Upper lobe of right lung (tissue), 1 donor: ENCODE data around the gene PDK1. TPM values are rescaled to one million over a fixed set of nuclear protein-coding genes. Genes with fewer than 3 reads are reported as not detected.
"Not testable (repeated sequence)": the region's sequence is repeated elsewhere in the genome, so short reads cannot be mapped to it uniquely, and the experiment has no call there.

Experiments used
- ATAC-seq: fragments of 200-7000 bp; cut with Tn5 transposase; one replicate; pipeline ENCODE4 v1.9.1; 2020; ENCODE audit warnings: mild to moderate bottlenecking, moderate library complexity
- DNase-seq: peaks from one replicate; pipeline ENCODE4 v3.0.0-alpha.2; 2020
- H3K27ac ChIP-seq: fragments of 200-600 bp; one replicate; pipeline ENCODE4 v1.8.0; 2022
- H3K27me3 ChIP-seq: fragments of 200-600 bp; one replicate; pipeline ENCODE4 v1.8.0; 2022; ENCODE audit warnings: mild to moderate bottlenecking
- H3K36me3 ChIP-seq: fragments of 200-600 bp; one replicate; pipeline ENCODE4 v1.8.0; 2022
- H3K4me1 ChIP-seq: fragments of 200-600 bp; one replicate; pipeline ENCODE4 v1.8.0; 2022
- H3K4me3 ChIP-seq: fragments of 200-600 bp; one replicate; pipeline ENCODE4 v1.8.0; 2022; ENCODE audit warnings: mild to moderate bottlenecking
- H3K9me3 ChIP-seq: fragments of 200-600 bp; one replicate; pipeline ENCODE4 v1.8.0; 2022
- CTCF ChIP-seq: fragments of 200-600 bp; IDR thresholded peaks from one replicate; pipeline ENCODE4 v1.8.0; 2022; ENCODE audit warnings: antibody characterized with exemption
- intact Hi-C: fragments of 100-400 bp; cut with DNase I; formaldehyde crosslinking; loops from one replicate; pipeline ENCODE4 v1.11.0; 2022
- total RNA-seq: library from RNA; stranded (reverse); fragmentation: NEBNext Ultra II Directional; extraction: Animal tissue kit (Norgen Biotek cat#: 25700); gene quantifications from one replicate; pipeline ENCODE4 v1.2.1, GENCODE V29; 2021
- donor health status: DM: no; HTN: yes; CAD: no; lungs with severe emphysema.

PDK1 gene
- total RNA-seq, 1 donor from 2014 or later: 6.0 TPM

- ATAC-seq (no peak), DNase-seq (no peak)
- H3K4me1 ChIP-seq: no peaks in the 10 kb centered on the region
- no peak overlapping the region for H3K27ac ChIP-seq
- intact Hi-C loops: no loop called here
- H3K27me3 ChIP-seq: no peaks in the 10 kb centered on the region
- H3K4me3 ChIP-seq: no peak overlapping the region
- no peaks in the 10 kb centered on the region for H3K36me3 ChIP-seq
- no peak for TF ChIP-seq CTCF
- no peaks in the 10 kb centered on the region for H3K9me3 ChIP-seq
Observed at GRCh38 chr2:172533687-172534086, 22.2 kb upstream of the PDK1 start.

DNA sequence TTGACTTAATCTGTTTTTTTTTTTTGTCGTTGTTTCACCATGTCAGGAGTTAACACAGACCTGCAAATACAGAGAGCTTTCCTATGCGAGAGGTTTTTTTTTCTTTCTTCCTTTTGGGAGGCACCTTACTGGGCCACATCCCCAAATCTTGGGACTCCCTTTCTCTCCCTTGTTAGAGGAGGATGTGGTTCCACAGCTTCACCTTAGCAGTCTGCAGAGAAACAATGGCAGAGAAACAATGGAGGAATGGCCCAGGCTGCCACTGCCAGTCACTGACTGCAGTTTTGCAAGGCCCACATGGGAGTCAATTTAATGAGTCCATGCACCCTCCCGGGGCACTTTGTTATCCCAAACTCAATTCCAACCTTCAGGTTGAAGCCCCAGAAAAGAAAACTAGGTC, 20.8 kb upstream of the PDK1 start:
- DNase-seq (no peak), ATAC-seq (no peak)
- Histone ChIP-seq H3K36me3 (no peaks in the 10 kb centered on the region), H3K27me3 (no peaks in the 10 kb centered on the region), H3K9me3 (no peaks in the 10 kb centered on the region), H3K27ac (no peak overlapping the region), H3K4me1 (no peaks in the 10 kb centered on the region), H3K4me3 (no peak overlapping the region)
- intact Hi-C loops: no loop called here
- no peak for TF ChIP-seq CTCF

DNA sequence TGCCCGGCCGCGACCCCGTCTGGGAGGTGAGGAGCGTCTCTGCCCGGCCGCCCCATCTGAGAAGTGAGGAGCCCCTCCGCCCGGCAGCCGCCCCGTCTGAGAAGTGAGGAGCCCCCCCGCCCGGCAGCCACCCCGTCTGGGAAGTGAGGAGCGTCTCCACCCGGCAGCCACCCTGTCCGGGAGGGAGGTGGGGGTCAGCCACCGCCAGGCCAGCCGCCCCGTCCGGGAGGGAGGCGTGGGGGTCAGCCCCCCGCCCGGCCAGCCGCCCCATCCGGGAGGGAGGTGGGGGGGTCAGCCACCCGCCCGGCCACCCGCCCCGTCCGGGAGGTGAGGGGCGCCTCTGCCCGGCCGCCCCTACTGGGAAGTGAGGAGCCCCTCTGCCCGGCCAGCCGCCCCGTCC, 18.0 kb upstream of the PDK1 start:
- H3K36me3 ChIP-seq, H3K9me3 ChIP-seq, H3K27ac ChIP-seq, H3K4me3 ChIP-seq, H3K27me3 ChIP-seq, DNase-seq, ATAC-seq, H3K4me1 ChIP-seq, intact Hi-C loops: not testable (repeated sequence)

DNA sequence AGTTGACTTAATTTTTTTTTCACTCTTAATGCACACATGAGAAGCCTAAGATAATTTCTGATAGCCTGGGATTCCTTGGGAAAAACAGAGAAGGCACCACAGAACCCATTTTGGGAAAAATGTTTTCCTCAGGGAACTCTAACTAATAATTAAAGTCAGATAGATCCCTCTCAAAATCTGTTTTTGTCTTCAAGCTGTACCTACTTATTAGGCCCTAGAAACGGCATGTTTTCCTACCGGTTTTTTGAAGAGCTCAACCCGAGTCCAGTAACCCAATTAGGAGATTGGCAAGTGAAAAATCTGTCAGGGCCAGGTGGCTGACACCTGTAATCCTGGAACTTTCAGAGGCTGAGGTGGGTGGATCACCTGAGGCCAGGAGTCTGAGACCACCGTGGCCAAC, 16.1 kb upstream of the PDK1 start:
- no peak overlapping the region for H3K4me3 ChIP-seq
- no peaks in the 10 kb centered on the region for H3K36me3 ChIP-seq
- no peak for TF ChIP-seq CTCF
- ATAC-seq (no peak), DNase-seq (no peak)
- no peaks in the 10 kb centered on the region for H3K27me3 ChIP-seq
- intact Hi-C loops: no loop called here
- no peaks in the 10 kb centered on the region for H3K9me3 ChIP-seq
- H3K4me1 ChIP-seq: no peaks in the 10 kb centered on the region
- H3K27ac ChIP-seq: no peak overlapping the region

DNA sequence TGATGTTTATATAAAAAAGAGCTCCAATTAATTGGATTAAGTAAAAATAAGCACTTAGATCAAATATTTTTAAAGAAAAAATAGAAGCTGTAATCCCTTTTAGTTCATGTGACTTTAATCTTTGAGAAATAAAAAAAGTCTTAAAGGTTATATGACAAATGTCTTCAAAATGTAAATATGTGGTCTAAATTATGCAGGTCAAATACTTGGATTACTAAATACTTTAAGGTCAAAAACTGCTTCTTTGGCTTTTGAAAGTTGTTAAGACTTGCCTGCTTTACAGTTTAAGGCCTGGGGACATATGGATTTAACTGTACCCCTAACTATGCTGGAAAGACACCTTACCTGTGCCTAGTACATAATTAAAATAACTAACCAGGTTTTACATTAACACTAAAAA, 15.5 kb upstream of the PDK1 start:
- no peak for ATAC-seq
- Histone ChIP-seq H3K4me3 (no peak overlapping the region), H3K9me3 (no peaks in the 10 kb centered on the region), H3K4me1 (no peaks in the 10 kb centered on the region), H3K27ac (no peak overlapping the region), H3K27me3 (no peaks in the 10 kb centered on the region), H3K36me3 (no peaks in the 10 kb centered on the region)
- no peak for DNase-seq
- intact Hi-C loops: no loop called here
- no peak for TF ChIP-seq CTCF

DNA sequence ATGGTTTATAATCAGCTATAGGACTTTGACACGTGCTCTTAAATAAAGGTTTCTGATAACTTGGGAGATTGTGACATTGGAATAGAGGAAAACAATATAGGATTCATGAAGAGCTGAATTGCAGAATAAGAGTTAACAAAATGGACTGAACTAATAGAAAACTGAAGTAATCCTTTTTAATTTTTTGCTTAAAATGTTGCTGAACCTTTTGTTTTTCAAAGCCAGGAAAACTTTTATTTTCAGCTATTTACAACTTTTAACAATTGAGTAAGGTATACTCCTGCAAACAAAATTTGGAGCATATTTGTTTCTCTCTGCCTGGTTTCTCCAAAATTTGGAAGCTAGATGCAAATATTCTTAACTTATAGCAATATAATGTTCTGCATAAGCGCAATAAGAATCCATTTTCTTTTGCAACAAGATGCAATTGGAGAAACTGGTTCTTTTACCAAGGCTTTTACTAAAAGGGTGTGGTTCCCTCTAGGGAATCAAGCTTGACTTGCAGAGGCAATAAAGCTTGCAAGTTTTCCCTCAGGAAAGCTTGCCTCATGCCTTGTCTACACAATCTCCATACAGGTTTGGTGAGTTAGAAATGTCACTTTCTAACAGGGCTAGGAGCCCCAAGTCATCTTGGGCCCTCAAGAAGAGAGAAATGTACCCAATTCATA, 10.3 kb upstream of the PDK1 start:
- Histone ChIP-seq H3K9me3 (no peaks in the 10 kb centered on the region), H3K27me3 (no peaks in the 10 kb centered on the region), H3K36me3 (no peaks in the 10 kb centered on the region), H3K4me3 (no peak overlapping the region), H3K27ac (no peak overlapping the region), H3K4me1 (no peaks in the 10 kb centered on the region)
- TF ChIP-seq CTCF: no peak
- ATAC-seq (no peak), DNase-seq (no peak)
- intact Hi-C loops: no loop called here
